ENCODE data around the gene SSBP3. TPM values are rescaled to one million over a fixed set of nuclear protein-coding genes. Genes with fewer than 3 reads are reported as not detected.

The SSBP3 gene
- total RNA-seq, 1 donor from 2014 or later, result 70.7 TPM

DNA sequence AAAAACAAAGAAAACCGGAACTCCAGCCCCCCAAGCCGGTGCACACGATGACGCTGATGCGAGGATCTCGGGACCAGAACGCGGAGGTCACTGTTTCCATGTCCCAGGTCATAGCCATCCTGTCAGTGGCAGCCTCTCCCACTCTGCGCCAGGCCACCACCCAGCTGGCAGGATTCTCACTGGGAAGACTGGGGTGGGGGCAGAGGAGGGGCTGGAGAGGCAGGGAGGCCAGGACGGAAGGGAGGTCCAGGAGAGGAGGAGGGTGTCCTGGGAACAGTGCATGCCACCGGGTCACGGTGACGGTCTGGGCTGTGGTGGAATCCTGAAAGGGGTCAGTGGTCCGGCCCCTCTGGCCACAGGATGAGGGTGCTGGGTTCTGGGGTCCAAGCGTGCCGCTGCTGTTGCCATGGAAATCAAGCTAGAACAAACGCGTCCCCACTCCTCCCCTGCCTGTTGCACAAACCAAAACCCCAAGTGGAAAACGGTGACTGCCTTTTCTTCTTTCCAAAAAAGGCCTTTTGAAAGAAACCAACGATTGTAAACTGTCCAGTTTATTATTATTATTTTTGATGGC is 180.1 kb downstream of the SSBP3 start:
- no peaks in the 10 kb centered on the region for H3K27me3 ChIP-seq
- DNase-seq (ENCODE audit: extremely low spot score in 2 of 2), result no peak
- H3K27ac ChIP-seq, result peak overlapping the region; percentile 17
- H3K4me1 ChIP-seq, result peaks cover 27% of the 10 kb centered on the region
- H3K9me3 ChIP-seq, result no peaks in the 10 kb centered on the region
- intact Hi-C loops (cut with DNase I), result no loop called here
- no peak overlapping the region for H3K4me3 ChIP-seq
- TF ChIP-seq, protein P1, sequence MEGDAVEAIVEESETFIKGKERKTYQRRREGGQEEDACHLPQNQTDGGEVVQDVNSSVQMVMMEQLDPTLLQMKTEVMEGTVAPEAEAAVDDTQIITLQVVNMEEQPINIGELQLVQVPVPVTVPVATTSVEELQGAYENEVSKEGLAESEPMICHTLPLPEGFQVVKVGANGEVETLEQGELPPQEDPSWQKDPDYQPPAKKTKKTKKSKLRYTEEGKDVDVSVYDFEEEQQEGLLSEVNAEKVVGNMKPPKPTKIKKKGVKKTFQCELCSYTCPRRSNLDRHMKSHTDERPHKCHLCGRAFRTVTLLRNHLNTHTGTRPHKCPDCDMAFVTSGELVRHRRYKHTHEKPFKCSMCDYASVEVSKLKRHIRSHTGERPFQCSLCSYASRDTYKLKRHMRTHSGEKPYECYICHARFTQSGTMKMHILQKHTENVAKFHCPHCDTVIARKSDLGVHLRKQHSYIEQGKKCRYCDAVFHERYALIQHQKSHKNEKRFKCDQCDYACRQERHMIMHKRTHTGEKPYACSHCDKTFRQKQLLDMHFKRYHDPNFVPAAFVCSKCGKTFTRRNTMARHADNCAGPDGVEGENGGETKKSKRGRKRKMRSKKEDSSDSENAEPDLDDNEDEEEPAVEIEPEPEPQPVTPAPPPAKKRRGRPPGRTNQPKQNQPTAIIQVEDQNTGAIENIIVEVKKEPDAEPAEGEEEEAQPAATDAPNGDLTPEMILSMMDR (IDR thresholded peaks at IDR 0.05), result no peak
- H3K36me3 ChIP-seq, result peaks cover 0 to 12% of the 10 kb centered on the region in 2 donors

DNA sequence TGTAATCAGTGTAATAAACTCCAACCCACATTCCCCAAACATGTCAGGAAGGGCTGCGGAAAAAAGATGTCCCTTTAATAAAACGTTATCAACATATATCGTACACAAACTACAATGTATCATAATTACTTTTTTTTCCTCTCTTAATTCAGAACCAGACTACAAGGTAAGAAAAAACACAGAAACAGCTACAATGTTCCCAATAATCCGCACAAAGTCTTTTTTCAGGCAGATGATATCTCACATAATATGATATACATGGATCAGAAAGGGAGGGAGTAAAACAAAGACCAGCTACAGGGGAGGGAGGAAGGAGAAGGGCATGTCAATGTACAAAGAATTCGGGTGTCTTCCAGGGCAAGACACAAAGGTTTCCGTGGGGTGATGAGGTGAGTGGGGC is 180.8 kb downstream of the SSBP3 start:
- DNase-seq (ENCODE audit: extremely low spot score in 2 of 2), result no peak
- Histone ChIP-seq H3K9me3 (no peaks in the 10 kb centered on the region), H3K27ac (no peak overlapping the region), H3K4me1 (peaks cover 32% of the 10 kb centered on the region), H3K4me3 (no peak overlapping the region), H3K27me3 (no peaks in the 10 kb centered on the region), H3K36me3 (peaks cover 0 to 12% of the 10 kb centered on the region in 2 donors)
- intact Hi-C loops (cut with DNase I), result no loop called here
- TF ChIP-seq, protein P1 (IDR thresholded peaks at IDR 0.05), result no peak
- no peak for TF ChIP-seq POLR2A (IDR thresholded peaks at IDR 0.05)
- TF ChIP-seq POLR2AphosphoS5 (IDR thresholded peaks at IDR 0.05; ENCODE audit: insufficient read depth in 1 of 2, low read depth in 1 of 2), result no peak

DNA sequence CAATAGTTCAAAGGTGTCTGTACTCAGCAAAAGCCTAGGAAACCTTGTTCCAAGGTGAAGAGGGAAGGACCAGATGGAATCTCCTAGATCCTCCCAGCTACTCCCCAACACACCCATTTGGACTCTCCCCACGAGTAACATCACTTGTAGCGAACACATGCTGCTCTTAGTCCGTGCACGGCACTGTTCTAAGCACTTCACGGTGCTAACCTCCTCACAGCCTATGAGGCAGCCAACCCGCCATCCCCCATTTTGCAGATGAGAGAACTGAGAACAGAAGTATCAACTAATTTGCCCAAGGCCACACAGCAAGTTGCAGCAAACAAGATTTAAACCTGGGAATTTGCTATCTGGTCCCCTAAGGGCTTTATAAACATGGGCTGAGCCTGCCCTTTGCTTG is 182.0 kb downstream of the SSBP3 start:
- DNase-seq (ENCODE audit: extremely low spot score in 2 of 2), result no peak
- Histone ChIP-seq H3K4me3 (no peak overlapping the region), H3K36me3 (peaks cover 0 to 12% of the 10 kb centered on the region in 2 donors), H3K27me3 (no peaks in the 10 kb centered on the region), H3K27ac (no peak overlapping the region), H3K9me3 (no peaks in the 10 kb centered on the region), H3K4me1 (peaks cover 34% of the 10 kb centered on the region)
- TF ChIP-seq POLR2A (IDR thresholded peaks at IDR 0.05), result no peak
- TF ChIP-seq, protein P1 (IDR thresholded peaks at IDR 0.05), result no peak
- TF ChIP-seq POLR2AphosphoS5 (IDR thresholded peaks at IDR 0.05; ENCODE audit: insufficient read depth in 1 of 2, low read depth in 1 of 2), result no peak
- intact Hi-C loops (cut with DNase I), result no loop called here

DNA sequence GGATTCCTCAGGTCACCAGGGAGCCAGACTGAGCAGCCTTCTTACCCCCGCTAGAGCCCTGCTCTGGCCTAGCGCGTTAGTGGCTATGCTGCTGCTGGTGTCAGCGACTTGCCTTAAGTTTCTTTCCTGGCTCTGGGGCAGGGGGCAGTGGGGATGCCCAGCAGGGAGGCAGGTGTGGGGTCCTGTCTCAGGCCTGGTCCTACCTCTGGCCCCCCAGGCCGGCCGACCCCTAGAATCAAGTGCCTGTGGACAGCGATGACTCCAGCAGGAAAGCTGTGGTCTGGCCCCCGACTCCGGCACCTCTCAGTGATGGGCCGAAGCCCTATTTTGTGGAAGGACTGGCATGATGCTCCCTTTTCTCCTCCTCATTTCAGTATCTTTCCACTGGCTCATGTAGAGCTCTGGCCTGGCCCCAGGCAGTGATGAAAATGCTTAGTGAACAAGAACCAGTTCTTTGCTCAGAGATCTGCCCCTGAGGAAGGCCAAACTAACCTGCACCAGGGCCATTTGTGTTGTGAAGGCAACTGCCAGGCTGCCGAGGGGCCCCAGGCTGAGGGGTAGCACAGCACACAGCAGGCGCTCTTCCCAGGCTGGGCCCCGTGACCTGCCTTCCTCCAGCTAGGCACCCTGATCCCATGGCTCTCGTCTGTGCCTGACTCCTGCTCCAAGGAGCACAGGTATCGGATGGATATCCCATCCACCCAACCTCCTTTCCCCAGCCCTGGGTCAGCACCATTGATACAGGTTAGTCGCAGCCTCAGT is 182.6 kb downstream of the SSBP3 start:
- peaks cover 38% of the 10 kb centered on the region for H3K4me1 ChIP-seq
- no peaks in the 10 kb centered on the region for H3K27me3 ChIP-seq
- H3K9me3 ChIP-seq, result no peaks in the 10 kb centered on the region
- H3K36me3 ChIP-seq, result peaks cover 0 to 14% of the 10 kb centered on the region in 2 donors
- H3K27ac ChIP-seq, result no peak overlapping the region
- H3K4me3 ChIP-seq, result no peak overlapping the region
- TF ChIP-seq, protein P1 (IDR thresholded peaks at IDR 0.05), result no peak
- no peak for TF ChIP-seq POLR2AphosphoS5 (IDR thresholded peaks at IDR 0.05; ENCODE audit: insufficient read depth in 1 of 2, low read depth in 1 of 2)
- no peak for TF ChIP-seq POLR2A (IDR thresholded peaks at IDR 0.05)
- no peak for DNase-seq (ENCODE audit: extremely low spot score in 2 of 2)
- intact Hi-C loops (cut with DNase I), result no loop called here

DNA sequence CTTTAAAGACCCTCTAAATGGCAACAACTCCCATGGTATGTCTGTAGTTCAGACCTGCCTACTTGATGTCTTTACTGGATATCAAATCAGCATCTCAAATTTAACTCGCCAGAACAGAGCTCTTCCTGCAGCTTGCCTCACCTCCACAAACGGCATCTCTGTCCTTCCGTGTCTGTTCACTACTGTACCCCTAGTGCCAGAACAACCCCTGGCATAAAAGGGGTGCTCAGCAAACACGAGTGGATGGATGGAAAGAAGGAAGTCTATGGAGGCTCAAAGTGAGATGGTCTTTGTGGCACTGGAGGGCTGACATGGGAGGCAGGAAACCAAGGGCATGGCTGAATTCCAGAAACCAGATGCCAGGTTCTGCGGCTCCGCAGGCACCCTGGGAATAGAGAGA is 183.5 kb downstream of the SSBP3 start:
- DNase-seq (ENCODE audit: extremely low spot score in 2 of 2), result no peak
- Histone ChIP-seq H3K27ac (no peak overlapping the region), H3K4me1 (peaks cover 32% of the 10 kb centered on the region), H3K4me3 (no peak overlapping the region), H3K27me3 (no peaks in the 10 kb centered on the region), H3K36me3 (peaks cover 0 to 20% of the 10 kb centered on the region in 2 donors), H3K9me3 (no peaks in the 10 kb centered on the region)
- intact Hi-C loops (cut with DNase I), result no loop called here
- TF ChIP-seq POLR2AphosphoS5 (IDR thresholded peaks at IDR 0.05; ENCODE audit: insufficient read depth in 1 of 2, low read depth in 1 of 2) (no peak), POLR2A (IDR thresholded peaks at IDR 0.05) (no peak)
- TF ChIP-seq, protein P1 (IDR thresholded peaks at IDR 0.05), result no peak
